ENCODE measurements around the gene IER5.

GRCh38 chr1:181106022-181106312 lies 17.5 kb downstream of the IER5 start:
- no peak for TF ChIP-seq ZFP3 (CRISPR knock-in tag; IDR thresholded peaks at IDR 0.05)
- TF ChIP-seq PATZ1 (CRISPR knock-in tag; IDR thresholded peaks at IDR 0.05; ENCODE audit: borderline replicate concordance) = no peak
- TF ChIP-seq, protein P1, sequence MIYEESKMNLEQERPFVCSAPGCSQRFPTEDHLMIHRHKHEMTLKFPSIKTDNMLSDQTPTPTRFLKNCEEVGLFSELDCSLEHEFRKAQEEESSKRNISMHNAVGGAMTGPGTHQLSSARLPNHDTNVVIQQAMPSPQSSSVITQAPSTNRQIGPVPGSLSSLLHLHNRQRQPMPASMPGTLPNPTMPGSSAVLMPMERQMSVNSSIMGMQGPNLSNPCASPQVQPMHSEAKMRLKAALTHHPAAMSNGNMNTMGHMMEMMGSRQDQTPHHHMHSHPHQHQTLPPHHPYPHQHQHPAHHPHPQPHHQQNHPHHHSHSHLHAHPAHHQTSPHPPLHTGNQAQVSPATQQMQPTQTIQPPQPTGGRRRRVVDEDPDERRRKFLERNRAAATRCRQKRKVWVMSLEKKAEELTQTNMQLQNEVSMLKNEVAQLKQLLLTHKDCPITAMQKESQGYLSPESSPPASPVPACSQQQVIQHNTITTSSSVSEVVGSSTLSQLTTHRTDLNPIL (CRISPR knock-in tag; IDR thresholded peaks at IDR 0.05; ENCODE audit: low read depth) = no peak
- no peak for TF ChIP-seq ZFP30 (CRISPR knock-in tag; IDR thresholded peaks at IDR 0.05)

Measured in SK-N-SH treated with all-trans-retinoic acid at 6 μM for 48 hours (cell line).